ENCODE measurements around the gene ALKBH6.

DNA sequence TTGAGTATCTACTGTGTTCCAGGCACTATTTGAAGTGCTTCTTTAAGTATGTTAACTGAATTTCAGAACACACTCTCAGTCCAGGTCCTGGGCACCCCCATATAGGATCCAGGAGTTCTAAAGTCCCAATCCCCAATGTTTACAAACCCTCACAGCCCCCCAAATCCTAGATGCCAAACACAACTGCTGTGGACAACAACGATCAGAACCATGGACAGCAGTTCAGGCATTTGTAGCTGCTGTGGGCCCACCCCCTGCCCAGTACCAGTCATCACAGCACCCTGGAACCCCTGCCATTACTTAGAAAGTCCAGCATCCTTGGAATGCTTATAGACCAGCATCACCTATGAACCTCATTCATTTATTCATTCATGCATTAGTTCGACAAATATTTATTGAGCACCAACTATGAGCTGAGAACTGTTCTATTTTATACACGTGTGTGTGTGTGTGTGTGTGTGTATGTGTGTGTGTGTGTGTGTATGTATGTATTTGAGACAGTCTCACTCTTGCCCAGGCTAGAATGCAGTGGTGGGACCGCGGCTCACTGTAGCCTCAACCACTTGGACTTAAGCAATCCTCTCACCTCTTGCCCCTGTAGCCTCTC is 38.3 kb downstream of the ALKBH6 start:
- TF ChIP-seq, protein P1, sequence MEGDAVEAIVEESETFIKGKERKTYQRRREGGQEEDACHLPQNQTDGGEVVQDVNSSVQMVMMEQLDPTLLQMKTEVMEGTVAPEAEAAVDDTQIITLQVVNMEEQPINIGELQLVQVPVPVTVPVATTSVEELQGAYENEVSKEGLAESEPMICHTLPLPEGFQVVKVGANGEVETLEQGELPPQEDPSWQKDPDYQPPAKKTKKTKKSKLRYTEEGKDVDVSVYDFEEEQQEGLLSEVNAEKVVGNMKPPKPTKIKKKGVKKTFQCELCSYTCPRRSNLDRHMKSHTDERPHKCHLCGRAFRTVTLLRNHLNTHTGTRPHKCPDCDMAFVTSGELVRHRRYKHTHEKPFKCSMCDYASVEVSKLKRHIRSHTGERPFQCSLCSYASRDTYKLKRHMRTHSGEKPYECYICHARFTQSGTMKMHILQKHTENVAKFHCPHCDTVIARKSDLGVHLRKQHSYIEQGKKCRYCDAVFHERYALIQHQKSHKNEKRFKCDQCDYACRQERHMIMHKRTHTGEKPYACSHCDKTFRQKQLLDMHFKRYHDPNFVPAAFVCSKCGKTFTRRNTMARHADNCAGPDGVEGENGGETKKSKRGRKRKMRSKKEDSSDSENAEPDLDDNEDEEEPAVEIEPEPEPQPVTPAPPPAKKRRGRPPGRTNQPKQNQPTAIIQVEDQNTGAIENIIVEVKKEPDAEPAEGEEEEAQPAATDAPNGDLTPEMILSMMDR (IDR thresholded peaks at IDR 0.05): no peak
- TF ChIP-seq EP300 (IDR thresholded peaks at IDR 0.05) (no peak), POLR2A (IDR thresholded peaks at IDR 0.05) (no peak)

Measured in tibial nerve (tissue), 4 donors.